ENCODE results near the gene DDX25. TPM values are rescaled to one million over a fixed set of nuclear protein-coding genes. Genes with fewer than 3 reads are reported as not detected.

The DDX25 gene
- total and polyA plus RNA-seq, 2 of the 4 experiments (the other 2 are of a cell fraction), result under 0.01 TPM; not detected in 1

- BruUV-seq (replicated peaks), result no TSS peak
- Histone ChIP-seq H4K8ac (ENCODE audit: low read depth in 2 of 2, low read length in 2 of 2) (no peak overlapping the region), H4K20me1 (ENCODE audit: insufficient read depth, low read length) (no peaks in the 10 kb centered on the region), H3K56ac (ENCODE audit: extremely low read depth, insufficient read depth, low read length) (no peak overlapping the region), H3K36me3 (ENCODE audit: control insufficient read depth, insufficient read depth, low read length) (no peaks in the 10 kb centered on the region), H3K4me1 (ENCODE audit: control insufficient read depth, insufficient read depth, low read length) (no peaks in the 10 kb centered on the region), H3K79me1 (ENCODE audit: low read depth in 1 of 2, low read length in 2 of 2) (no peaks in the 10 kb centered on the region), H3K4me2 (ENCODE audit: low read depth, low read length) (no peak overlapping the region), H4K5ac (ENCODE audit: low read depth, low read length) (no peak overlapping the region), H3K27ac (ENCODE audit: insufficient read depth, low read length) (no peak overlapping the region), H2AK9ac (replicated peaks; ENCODE audit: low read depth, low read length, poor library complexity) (no peak overlapping the region), H3K9me3 (ENCODE audit: control insufficient read depth, insufficient read depth, low read length) (no peaks in the 10 kb centered on the region), H3K23ac (ENCODE audit: low read depth, low read length) (no peak overlapping the region), H2AK5ac (ENCODE audit: low read depth, low read length) (no peak overlapping the region), H3K4me3 (ENCODE audit: insufficient read depth, low read depth, low read length) (no peak overlapping the region), H2BK20ac (ENCODE audit: low read depth, low read length) (no peak overlapping the region), H2AFZ (replicated peaks; ENCODE audit: low read length, poor library complexity) (no peak overlapping the region), H2BK15ac (ENCODE audit: low read depth, low read length) (no peak overlapping the region), H3K18ac (ENCODE audit: low read depth, low read length) (no peak overlapping the region), H2BK5ac (ENCODE audit: low read depth, low read length, poor library complexity, severe bottlenecking) (no peak overlapping the region), H3K4ac (ENCODE audit: low read depth, low read length) (no peak overlapping the region), H3K9me1 (ENCODE audit: insufficient read depth, low read length) (no peaks in the 10 kb centered on the region), H3K27me3 (ENCODE audit: control insufficient read depth, insufficient read depth, low read length) (peaks cover 6% of the 10 kb centered on the region), H3K9ac (ENCODE audit: low read depth, low read length) (no peak overlapping the region), H3K14ac (replicated peaks; ENCODE audit: low read depth, low read length) (no peak overlapping the region), H2BK120ac (ENCODE audit: low read depth, low read length) (no peak overlapping the region), H4K91ac (ENCODE audit: insufficient read depth, low read depth, low read length) (no peak overlapping the region)
- CTCF ChIA-PET, result no interaction called here
- dilution Hi-C loops (cut with HindIII; ENCODE audit: low sequenced_read_pairs, unreplicated experiment), result no loop called here
- DNase-seq (peak; percentile 58), ATAC-seq (ENCODE audit: low read depth) (no peak)
- no peak for TF ChIP-seq SMC3 (IDR thresholded peaks at IDR 0.05; ENCODE audit: low read depth, low read length)
- TF ChIP-seq CEBPB (IDR thresholded peaks at IDR 0.05; ENCODE audit: low read depth, low read length), result no peak
- TF ChIP-seq RAD21 (IDR thresholded peaks at IDR 0.05; ENCODE audit: low read length), result no peak
- TF ChIP-seq CTCF (conservative IDR thresholded peaks at IDR 0.05; ENCODE audit: low read depth, low read length), result no peak
- TF ChIP-seq CHD1 (IDR thresholded peaks at IDR 0.05; ENCODE audit: low read depth, low read length), result no peak
- no peak for TF ChIP-seq MAZ (IDR thresholded peaks at IDR 0.05; ENCODE audit: borderline replicate concordance, low read depth, low read length)
- TF ChIP-seq NFE2L2 (IDR thresholded peaks at IDR 0.05; ENCODE audit: low read depth, low read length), result no peak
- POLR2A ChIA-PET (ENCODE audit: unreplicated experiment), result no interaction called here
- intact Hi-C loops (cut with micrococcal nuclease), result no loop called here
- in situ Hi-C loops (cut with MboI; ENCODE audit: low sequenced_read_pairs), result no loop called here
- WGBS, 2 experiments (ENCODE audit: extremely low coverage in 2 of 2, insufficient read length in 1 of 2), result 87% methylated on average over 5 of the region's 15 CpGs; no CpG with 5 or more reads in 1 of the 2 experiments
Measured at GRCh38 chr11:125950696-125951651, 46.7 kb downstream of the DDX25 start.

All from IMR-90 (cell line).